Parathyroid adenoma (tissue), 2 donors: ENCODE results near the gene ATG5.

ENCODE experiments used
- H2AFZ ChIP-seq: fragments of 300-600 bp; sonication (generic); one replicate; pipeline ENCODE4 v1.7.0; 2017; ENCODE audit warnings: antibody characterized with exemption, mild to moderate bottlenecking
- H3K27ac ChIP-seq: fragments of 300-600 bp; sonication (generic); one replicate; pipeline ENCODE4 v1.7.0; 2017
- H3K27me3 ChIP-seq: fragments of 300-600 bp; sonication (generic); one replicate; pipeline ENCODE4 v1.7.0; 2017; ENCODE audit warnings: low read length; ENCODE audit not compliant: control insufficient read depth, insufficient read depth
- H3K36me3 ChIP-seq: fragments of 300-600 bp; sonication (generic); one replicate; pipeline ENCODE4 v1.7.0; 2017; ENCODE audit warnings: low read length; ENCODE audit not compliant: control insufficient read depth, insufficient read depth
- H3K4me1 ChIP-seq: fragments of 300-600 bp; sonication (generic); one replicate; pipeline ENCODE4 v1.7.0; 2017; ENCODE audit warnings: control low read depth
- H3K4me2 ChIP-seq: fragments of 300-600 bp; sonication (generic); one replicate; pipeline ENCODE4 v1.7.0; 2017; ENCODE audit warnings: low read length
- H3K4me3 ChIP-seq: fragments of 300-600 bp; sonication (generic); one replicate; pipeline ENCODE4 v1.7.0; 2017; ENCODE audit warnings: low read depth, low read length
- H3K79me2 ChIP-seq: fragments of 300-600 bp; sonication (generic); one replicate; pipeline ENCODE4 v1.7.0; 2017; ENCODE audit warnings: control low read depth
- H3K9ac ChIP-seq: fragments of 300-600 bp; sonication (generic); one replicate; pipeline ENCODE4 v1.7.0; 2017; ENCODE audit warnings: mild to moderate bottlenecking
- H3K9me3 ChIP-seq: fragments of 300-600 bp; sonication (generic); one replicate; pipeline ENCODE4 v1.7.0; 2017; ENCODE audit warnings: low read length; ENCODE audit not compliant: control insufficient read depth
- CTCF ChIP-seq: fragments of 300-600 bp; sonication (generic); IDR thresholded peaks from one replicate; pipeline ENCODE4 v1.7.0; 2017; ENCODE audit warnings: antibody characterized with exemption, mild to moderate bottlenecking
- donor health status: primary hyperparathyroidism.

ATG5 gene

GRCh38 chr6:106135911-106136571, 189.5 kb downstream of the ATG5 start:
- no peaks in the 10 kb centered on the region for H3K79me2 ChIP-seq
- H3K9me3 ChIP-seq, result no peaks in the 10 kb centered on the region
- H3K4me2 ChIP-seq, result no peak overlapping the region
- H3K36me3 ChIP-seq, result no peaks in the 10 kb centered on the region
- H3K9ac ChIP-seq, result no peak overlapping the region
- TF ChIP-seq CTCF, result no peak
- H2AFZ ChIP-seq, result no peak overlapping the region
- H3K27ac ChIP-seq, result no peak overlapping the region
- no peak overlapping the region for H3K4me3 ChIP-seq
- no peaks in the 10 kb centered on the region for H3K27me3 ChIP-seq
- H3K4me1 ChIP-seq, result no peaks in the 10 kb centered on the region

GRCh38 chr6:106134906-106135634, 190.5 kb downstream of the ATG5 start:
- no peak overlapping the region for H3K27ac ChIP-seq
- H3K9me3 ChIP-seq, result no peaks in the 10 kb centered on the region
- no peaks in the 10 kb centered on the region for H3K79me2 ChIP-seq
- H3K9ac ChIP-seq, result no peak overlapping the region
- no peaks in the 10 kb centered on the region for H3K4me1 ChIP-seq
- no peaks in the 10 kb centered on the region for H3K36me3 ChIP-seq
- no peak for TF ChIP-seq CTCF
- H3K4me3 ChIP-seq, result no peak overlapping the region
- H3K4me2 ChIP-seq, result no peak overlapping the region
- no peaks in the 10 kb centered on the region for H3K27me3 ChIP-seq
- no peak overlapping the region for H2AFZ ChIP-seq
